ENCODE results near the gene ARSI. TPM values are rescaled to one million over a fixed set of nuclear protein-coding genes. Genes with fewer than 3 reads are reported as not detected.

The ARSI gene
- total and polyA plus RNA-seq, 2 donors (not counting 1 experiment from before 2014, with no cell fraction given), result 5.9 to 12.5 TPM

DNA sequence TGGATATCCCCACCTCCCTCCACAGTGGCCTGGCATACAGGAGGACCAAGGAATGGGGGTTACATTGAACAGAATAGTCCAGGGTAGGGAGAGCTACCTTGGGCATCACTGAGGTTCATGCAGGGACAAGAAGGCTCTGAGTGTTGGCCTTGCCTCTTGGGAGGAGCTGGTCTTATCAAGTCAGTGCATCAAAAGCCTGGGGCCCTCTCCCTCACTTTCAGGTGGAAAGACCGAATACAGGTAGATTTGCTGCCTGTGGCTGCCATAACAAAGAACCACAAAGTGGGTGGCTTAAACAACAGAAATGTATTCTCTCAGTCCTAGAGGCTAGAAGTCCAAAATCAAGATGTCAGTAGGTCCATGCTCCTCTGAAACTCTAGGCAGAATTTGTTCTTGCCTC lies 18.5 kb upstream of the ARSI start:
- no peak overlapping the region for H3K27ac ChIP-seq (ENCODE audit: insufficient read depth, low read length)
- peaks cover 28% of the 10 kb centered on the region for H3K4me1 ChIP-seq (ENCODE audit: control insufficient read depth, extremely low read depth, insufficient read depth, low read length)
- no peak overlapping the region for H2AFZ ChIP-seq (ENCODE audit: low read length)
- TF ChIP-seq, protein P1, sequence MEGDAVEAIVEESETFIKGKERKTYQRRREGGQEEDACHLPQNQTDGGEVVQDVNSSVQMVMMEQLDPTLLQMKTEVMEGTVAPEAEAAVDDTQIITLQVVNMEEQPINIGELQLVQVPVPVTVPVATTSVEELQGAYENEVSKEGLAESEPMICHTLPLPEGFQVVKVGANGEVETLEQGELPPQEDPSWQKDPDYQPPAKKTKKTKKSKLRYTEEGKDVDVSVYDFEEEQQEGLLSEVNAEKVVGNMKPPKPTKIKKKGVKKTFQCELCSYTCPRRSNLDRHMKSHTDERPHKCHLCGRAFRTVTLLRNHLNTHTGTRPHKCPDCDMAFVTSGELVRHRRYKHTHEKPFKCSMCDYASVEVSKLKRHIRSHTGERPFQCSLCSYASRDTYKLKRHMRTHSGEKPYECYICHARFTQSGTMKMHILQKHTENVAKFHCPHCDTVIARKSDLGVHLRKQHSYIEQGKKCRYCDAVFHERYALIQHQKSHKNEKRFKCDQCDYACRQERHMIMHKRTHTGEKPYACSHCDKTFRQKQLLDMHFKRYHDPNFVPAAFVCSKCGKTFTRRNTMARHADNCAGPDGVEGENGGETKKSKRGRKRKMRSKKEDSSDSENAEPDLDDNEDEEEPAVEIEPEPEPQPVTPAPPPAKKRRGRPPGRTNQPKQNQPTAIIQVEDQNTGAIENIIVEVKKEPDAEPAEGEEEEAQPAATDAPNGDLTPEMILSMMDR (conservative IDR thresholded peaks at IDR 0.05 in 1 of 2, IDR thresholded peaks at IDR 0.05 in 1 of 2; ENCODE audit: low read depth in 1 of 2, low read length in 2 of 2), result no peak
- no peak for TF ChIP-seq EZH2 (IDR thresholded peaks at IDR 0.05; ENCODE audit: low read length, missing control alignments)
- H3K36me3 ChIP-seq (ENCODE audit: control insufficient read depth, insufficient read depth, low read length), result no peaks in the 10 kb centered on the region
- no peaks in the 10 kb centered on the region for H3K27me3 ChIP-seq (ENCODE audit: control insufficient read depth, insufficient read depth, low read length)
- H3K4me3 ChIP-seq (replicated peaks in 1 of 4; ENCODE audit: control extremely low read depth in 1 of 4, insufficient read depth in 1 of 4, low read depth in 3 of 4, low read length in 4 of 4), result no peak overlapping the region
- H3K9me3 ChIP-seq (ENCODE audit: control insufficient read depth, insufficient read depth, low read depth, low read length), result no peaks in the 10 kb centered on the region
- H4K20me1 ChIP-seq (ENCODE audit: control insufficient read depth, extremely low read depth, insufficient read depth, low read length), result no peaks in the 10 kb centered on the region
- H3K79me2 ChIP-seq (ENCODE audit: control insufficient read depth, insufficient read depth, low read length), result no peaks in the 10 kb centered on the region
- no peak for DNase-seq (ENCODE audit: low read depth in 2 of 2)
- H3K4me2 ChIP-seq (ENCODE audit: extremely low read depth, insufficient read depth, low read length), result no peak overlapping the region
- H3K9ac ChIP-seq (ENCODE audit: insufficient read depth, low read length), result no peak overlapping the region

DNA sequence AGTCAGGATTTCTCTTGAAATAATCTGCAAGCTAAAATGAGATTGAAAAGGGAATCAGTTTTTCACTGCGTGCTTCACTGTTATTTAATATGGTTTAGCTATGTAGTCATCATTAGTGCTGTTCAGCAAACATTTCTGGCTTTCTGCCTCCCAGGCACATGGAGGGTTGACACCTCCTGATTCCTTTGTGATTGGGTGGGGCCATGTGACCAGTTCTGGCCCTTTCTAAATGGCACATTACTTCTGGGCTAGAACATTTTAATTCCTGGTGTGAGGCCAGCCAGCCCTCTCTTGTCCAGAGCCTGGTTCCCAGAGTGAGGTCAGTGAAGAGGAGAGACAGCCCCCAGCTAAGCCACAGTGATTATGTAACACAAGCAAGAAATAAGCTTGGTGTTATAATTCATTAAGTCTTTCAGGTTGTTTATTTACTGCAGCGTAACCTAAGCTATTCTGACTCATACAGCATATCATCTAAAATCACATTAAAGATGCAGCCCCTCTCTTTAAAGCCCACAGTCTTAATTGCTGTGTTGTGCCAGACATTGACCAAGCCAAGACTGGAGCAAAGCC lies 17.4 kb upstream of the ARSI start:
- Histone ChIP-seq H3K4me2 (ENCODE audit: extremely low read depth, insufficient read depth, low read length) (no peak overlapping the region), H3K9ac (ENCODE audit: insufficient read depth, low read length) (no peak overlapping the region), H3K27ac (ENCODE audit: insufficient read depth, low read length) (no peak overlapping the region), H3K9me3 (ENCODE audit: control insufficient read depth, insufficient read depth, low read depth, low read length) (no peaks in the 10 kb centered on the region), H3K4me1 (ENCODE audit: control insufficient read depth, extremely low read depth, insufficient read depth, low read length) (peaks cover 28% of the 10 kb centered on the region), H2AFZ (ENCODE audit: low read length) (no peak overlapping the region), H3K79me2 (ENCODE audit: control insufficient read depth, insufficient read depth, low read length) (no peaks in the 10 kb centered on the region), H3K36me3 (ENCODE audit: control insufficient read depth, insufficient read depth, low read length) (no peaks in the 10 kb centered on the region), H4K20me1 (ENCODE audit: control insufficient read depth, extremely low read depth, insufficient read depth, low read length) (no peaks in the 10 kb centered on the region), H3K27me3 (ENCODE audit: control insufficient read depth, insufficient read depth, low read length) (no peaks in the 10 kb centered on the region), H3K4me3 (replicated peaks in 1 of 4; ENCODE audit: control extremely low read depth in 1 of 4, insufficient read depth in 1 of 4, low read depth in 3 of 4, low read length in 4 of 4) (no peak overlapping the region)
- DNase-seq (ENCODE audit: low read depth in 2 of 2), result peak; percentile 90 to 93
- TF ChIP-seq, protein P1 (conservative IDR thresholded peaks at IDR 0.05 in 1 of 2, IDR thresholded peaks at IDR 0.05 in 1 of 2; ENCODE audit: low read depth in 1 of 2, low read length in 2 of 2), result no peak
- TF ChIP-seq EZH2 (IDR thresholded peaks at IDR 0.05; ENCODE audit: low read length, missing control alignments), result no peak

DNA sequence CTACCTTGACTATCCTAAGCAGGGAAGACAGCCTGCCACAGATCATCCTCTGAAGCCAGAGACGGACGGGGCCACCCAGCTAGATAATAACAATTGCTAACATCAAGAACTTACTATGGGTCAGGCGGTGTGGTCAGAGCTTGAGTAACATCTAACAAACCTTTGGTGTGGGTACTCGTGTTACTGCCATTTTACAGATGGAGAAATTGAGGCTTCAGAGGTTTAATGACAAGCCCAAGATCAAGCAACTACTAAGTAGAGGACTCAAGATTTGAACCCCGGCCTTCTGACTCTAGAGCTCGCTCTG lies 16.7 kb upstream of the ARSI start:
- Histone ChIP-seq H3K9me3 (ENCODE audit: control insufficient read depth, insufficient read depth, low read depth, low read length) (no peaks in the 10 kb centered on the region), H3K79me2 (ENCODE audit: control insufficient read depth, insufficient read depth, low read length) (no peaks in the 10 kb centered on the region), H3K9ac (ENCODE audit: insufficient read depth, low read length) (no peak overlapping the region), H2AFZ (ENCODE audit: low read length) (no peak overlapping the region), H3K27me3 (ENCODE audit: control insufficient read depth, insufficient read depth, low read length) (no peaks in the 10 kb centered on the region), H3K4me1 (ENCODE audit: control insufficient read depth, extremely low read depth, insufficient read depth, low read length) (peaks cover 28% of the 10 kb centered on the region), H3K4me3 (replicated peaks in 1 of 4; ENCODE audit: control extremely low read depth in 1 of 4, insufficient read depth in 1 of 4, low read depth in 3 of 4, low read length in 4 of 4) (no peak overlapping the region), H3K27ac (ENCODE audit: insufficient read depth, low read length) (peak overlapping the region; percentile 77), H3K4me2 (ENCODE audit: extremely low read depth, insufficient read depth, low read length) (no peak overlapping the region), H4K20me1 (ENCODE audit: control insufficient read depth, extremely low read depth, insufficient read depth, low read length) (no peaks in the 10 kb centered on the region), H3K36me3 (ENCODE audit: control insufficient read depth, insufficient read depth, low read length) (no peaks in the 10 kb centered on the region)
- no peak for DNase-seq (ENCODE audit: low read depth in 2 of 2)
- no peak for TF ChIP-seq EZH2 (IDR thresholded peaks at IDR 0.05; ENCODE audit: low read length, missing control alignments)
- TF ChIP-seq, protein P1 (conservative IDR thresholded peaks at IDR 0.05 in 1 of 2, IDR thresholded peaks at IDR 0.05 in 1 of 2; ENCODE audit: low read depth in 1 of 2, low read length in 2 of 2), result no peak
